Upper lobe of right lung (tissue), 1 donor: ENCODE results near the gene SLAMF1. TPM values are rescaled to one million over a fixed set of nuclear protein-coding genes. Genes with fewer than 3 reads are reported as not detected.
A peak's percentile ranks its signal among the peaks of the same experiment; 100 is the strongest.

Experiments used
- ATAC-seq: fragments of 200-7000 bp; cut with Tn5 transposase; one replicate; pipeline ENCODE4 v1.9.1; 2020; ENCODE audit warnings: mild to moderate bottlenecking, moderate library complexity
- DNase-seq: peaks from one replicate; pipeline ENCODE4 v3.0.0-alpha.2; 2020
- H3K27ac ChIP-seq: fragments of 200-600 bp; one replicate; pipeline ENCODE4 v1.8.0; 2022
- H3K27me3 ChIP-seq: fragments of 200-600 bp; one replicate; pipeline ENCODE4 v1.8.0; 2022; ENCODE audit warnings: mild to moderate bottlenecking
- H3K36me3 ChIP-seq: fragments of 200-600 bp; one replicate; pipeline ENCODE4 v1.8.0; 2022
- H3K4me1 ChIP-seq: fragments of 200-600 bp; one replicate; pipeline ENCODE4 v1.8.0; 2022
- H3K4me3 ChIP-seq: fragments of 200-600 bp; one replicate; pipeline ENCODE4 v1.8.0; 2022; ENCODE audit warnings: mild to moderate bottlenecking
- H3K9me3 ChIP-seq: fragments of 200-600 bp; one replicate; pipeline ENCODE4 v1.8.0; 2022
- CTCF ChIP-seq: fragments of 200-600 bp; IDR thresholded peaks from one replicate; pipeline ENCODE4 v1.8.0; 2022; ENCODE audit warnings: antibody characterized with exemption
- intact Hi-C: fragments of 100-400 bp; cut with DNase I; formaldehyde crosslinking; loops from one replicate; pipeline ENCODE4 v1.11.0; 2022
- total RNA-seq: library from RNA; stranded (reverse); fragmentation: NEBNext Ultra II Directional; extraction: Animal tissue kit (Norgen Biotek cat#: 25700); gene quantifications from one replicate; pipeline ENCODE4 v1.2.1, GENCODE V29; 2021
- donor health status: DM: no; HTN: yes; CAD: no; lungs with severe emphysema.

Gene SLAMF1
- total RNA-seq, 1 donor from 2014 or later, result 1.6 TPM

GRCh38 chr1:160623227-160623633 is 23.6 kb downstream of the SLAMF1 start:
- TF ChIP-seq CTCF, result no peak
- no peaks in the 10 kb centered on the region for H3K27me3 ChIP-seq
- intact Hi-C loops, result no loop called here

GRCh38 chr1:160622501-160623226 is 24.2 kb downstream of the SLAMF1 start:
- DNase-seq (no peak), ATAC-seq (no peak)
- Histone ChIP-seq H3K9me3 (no peaks in the 10 kb centered on the region), H3K4me1 (no peaks in the 10 kb centered on the region), H3K36me3 (no peaks in the 10 kb centered on the region), H3K27ac (no peak overlapping the region), H3K4me3 (no peak overlapping the region), H3K27me3 (no peaks in the 10 kb centered on the region)
- TF ChIP-seq CTCF, result no peak
- intact Hi-C loops, result no loop called here

More at GRCh38 chr1:160623227-160623633, 23.6 kb downstream of the SLAMF1 start:
- Histone ChIP-seq H3K9me3 (no peaks in the 10 kb centered on the region), H3K4me1 (no peaks in the 10 kb centered on the region), H3K27ac (no peak overlapping the region), H3K36me3 (no peaks in the 10 kb centered on the region), H3K4me3 (no peak overlapping the region)
- DNase-seq (no peak), ATAC-seq (no peak)

- peak; percentile 35 for ATAC-seq
- no peaks in the 10 kb centered on the region for H3K9me3 ChIP-seq
- H3K27me3 ChIP-seq, result no peaks in the 10 kb centered on the region
- no peak for TF ChIP-seq CTCF
- DNase-seq, result no peak
- intact Hi-C loops, result no loop called here
- H3K36me3 ChIP-seq, result no peaks in the 10 kb centered on the region
- H3K4me1 ChIP-seq, result no peaks in the 10 kb centered on the region
- no peak overlapping the region for H3K27ac ChIP-seq
- no peak overlapping the region for H3K4me3 ChIP-seq
Measured at GRCh38 chr1:160621633-160622413, 25.0 kb downstream of the SLAMF1 start.

GRCh38 chr1:160620942-160621632 is 25.8 kb downstream of the SLAMF1 start:
- no peaks in the 10 kb centered on the region for H3K27me3 ChIP-seq
- TF ChIP-seq CTCF, result no peak
- no peaks in the 10 kb centered on the region for H3K36me3 ChIP-seq
- no peak for ATAC-seq
- no peak for DNase-seq
- no peak overlapping the region for H3K4me3 ChIP-seq
- H3K4me1 ChIP-seq, result no peaks in the 10 kb centered on the region
- intact Hi-C loops, result no loop called here
- H3K27ac ChIP-seq, result no peak overlapping the region
- H3K9me3 ChIP-seq, result no peaks in the 10 kb centered on the region

GRCh38 chr1:160619742-160620277 is 27.0 kb downstream of the SLAMF1 start:
- Histone ChIP-seq H3K4me3 (no peak overlapping the region), H3K27me3 (no peaks in the 10 kb centered on the region), H3K9me3 (no peaks in the 10 kb centered on the region), H3K27ac (no peak overlapping the region), H3K36me3 (no peaks in the 10 kb centered on the region), H3K4me1 (no peaks in the 10 kb centered on the region)
- TF ChIP-seq CTCF, result no peak
- ATAC-seq (no peak), DNase-seq (no peak)
- intact Hi-C loops, result no loop called here
